ENCODE results near the gene TMEM95. TPM values are rescaled to one million over a fixed set of nuclear protein-coding genes. Genes with fewer than 3 reads are reported as not detected.
A peak's percentile ranks its signal among the peaks of the same experiment; 100 is the strongest.

The TMEM95 gene
- polyA plus RNA-seq, 1 donor (not counting 4 experiments of a cell fraction or from before 2014, with no cell fraction given), result not detected

DNA sequence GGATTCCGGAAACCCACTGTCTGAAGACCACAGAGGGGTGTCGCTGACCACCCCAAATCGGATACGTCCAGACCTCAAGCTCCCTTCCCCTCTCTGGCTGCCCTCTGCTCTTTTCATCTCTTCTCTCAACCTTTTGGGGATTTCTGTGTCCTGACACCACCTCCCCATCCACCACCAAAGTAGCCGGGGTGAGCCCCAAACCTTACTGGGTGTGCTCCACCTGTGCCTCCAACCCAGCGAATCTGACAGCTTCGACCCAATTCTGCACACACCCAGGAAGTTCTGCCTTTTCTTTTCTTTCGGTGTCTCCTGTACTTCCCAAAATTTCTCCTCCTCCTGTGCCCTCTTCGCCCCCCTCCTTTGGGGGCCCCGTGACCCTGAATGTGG is 2.5 kb upstream of the TMEM95 start:
- FAIRE-seq, result no peak
- peaks cover 23% of the 10 kb centered on the region for H3K79me2 ChIP-seq (ENCODE audit: control insufficient read depth, insufficient read depth, low read length)
- no peaks in the 10 kb centered on the region for H4K20me1 ChIP-seq (ENCODE audit: control insufficient read depth, extremely low read depth, insufficient read depth, low read length)
- peak overlapping the region; percentile 58 to 74 (median 66) for H3K4me3 ChIP-seq (ENCODE audit: control insufficient read depth in 2 of 3, extremely low read depth in 1 of 3, insufficient read depth in 2 of 3, low read depth in 1 of 3, low read length in 3 of 3)
- peak overlapping the region; percentile 98 for H3K27ac ChIP-seq (ENCODE audit: control insufficient read depth, insufficient read depth, low read length)
- peaks cover 40% of the 10 kb centered on the region for H3K4me1 ChIP-seq (ENCODE audit: control insufficient read depth, extremely low read depth, insufficient read depth, low read length)
- no peaks in the 10 kb centered on the region for H3K36me3 ChIP-seq (ENCODE audit: control insufficient read depth in 2 of 2, extremely low read depth in 1 of 2, insufficient read depth in 2 of 2, low read length in 2 of 2)
- TF ChIP-seq EZH2 (IDR thresholded peaks at IDR 0.05; ENCODE audit: low read length), result no peak
- TF ChIP-seq, protein P1, sequence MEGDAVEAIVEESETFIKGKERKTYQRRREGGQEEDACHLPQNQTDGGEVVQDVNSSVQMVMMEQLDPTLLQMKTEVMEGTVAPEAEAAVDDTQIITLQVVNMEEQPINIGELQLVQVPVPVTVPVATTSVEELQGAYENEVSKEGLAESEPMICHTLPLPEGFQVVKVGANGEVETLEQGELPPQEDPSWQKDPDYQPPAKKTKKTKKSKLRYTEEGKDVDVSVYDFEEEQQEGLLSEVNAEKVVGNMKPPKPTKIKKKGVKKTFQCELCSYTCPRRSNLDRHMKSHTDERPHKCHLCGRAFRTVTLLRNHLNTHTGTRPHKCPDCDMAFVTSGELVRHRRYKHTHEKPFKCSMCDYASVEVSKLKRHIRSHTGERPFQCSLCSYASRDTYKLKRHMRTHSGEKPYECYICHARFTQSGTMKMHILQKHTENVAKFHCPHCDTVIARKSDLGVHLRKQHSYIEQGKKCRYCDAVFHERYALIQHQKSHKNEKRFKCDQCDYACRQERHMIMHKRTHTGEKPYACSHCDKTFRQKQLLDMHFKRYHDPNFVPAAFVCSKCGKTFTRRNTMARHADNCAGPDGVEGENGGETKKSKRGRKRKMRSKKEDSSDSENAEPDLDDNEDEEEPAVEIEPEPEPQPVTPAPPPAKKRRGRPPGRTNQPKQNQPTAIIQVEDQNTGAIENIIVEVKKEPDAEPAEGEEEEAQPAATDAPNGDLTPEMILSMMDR (optimal IDR thresholded peaks at IDR 0.05 in 1 of 3, IDR thresholded peaks at IDR 0.05 in 1 of 3, conservative IDR thresholded peaks at IDR 0.05 in 1 of 3; ENCODE audit: extremely low read depth in 1 of 3, insufficient read depth in 2 of 3, low read length in 3 of 3), result peak in 2 of 3 experiments; percentile 46 to 49
- peak overlapping the region; percentile 99 for H3K9ac ChIP-seq (ENCODE audit: control insufficient read depth, extremely low read depth, insufficient read depth, low read length)
- H3K27me3 ChIP-seq (ENCODE audit: control insufficient read depth, extremely low read depth, insufficient read depth, low read length), result no peaks in the 10 kb centered on the region
- peak overlapping the region; percentile 95 for H3K4me2 ChIP-seq (ENCODE audit: control insufficient read depth, extremely low read depth, insufficient read depth, low read depth, low read length)
- no peaks in the 10 kb centered on the region for H3K9me1 ChIP-seq (ENCODE audit: control insufficient read depth, extremely low read depth, insufficient read depth, low read length)
- DNase-seq (ENCODE audit: low read depth, low spot score), result no peak
- no peak overlapping the region for H2AFZ ChIP-seq (ENCODE audit: control insufficient read depth, low read length)
- dilution Hi-C loops (cut with MboI; ENCODE audit: extremely low pct_ligation_motif_present, low sequenced_read_pairs), result no loop called here
- H3K9me3 ChIP-seq (ENCODE audit: control insufficient read depth, low read depth, low read length), result no peaks in the 10 kb centered on the region

DNA sequence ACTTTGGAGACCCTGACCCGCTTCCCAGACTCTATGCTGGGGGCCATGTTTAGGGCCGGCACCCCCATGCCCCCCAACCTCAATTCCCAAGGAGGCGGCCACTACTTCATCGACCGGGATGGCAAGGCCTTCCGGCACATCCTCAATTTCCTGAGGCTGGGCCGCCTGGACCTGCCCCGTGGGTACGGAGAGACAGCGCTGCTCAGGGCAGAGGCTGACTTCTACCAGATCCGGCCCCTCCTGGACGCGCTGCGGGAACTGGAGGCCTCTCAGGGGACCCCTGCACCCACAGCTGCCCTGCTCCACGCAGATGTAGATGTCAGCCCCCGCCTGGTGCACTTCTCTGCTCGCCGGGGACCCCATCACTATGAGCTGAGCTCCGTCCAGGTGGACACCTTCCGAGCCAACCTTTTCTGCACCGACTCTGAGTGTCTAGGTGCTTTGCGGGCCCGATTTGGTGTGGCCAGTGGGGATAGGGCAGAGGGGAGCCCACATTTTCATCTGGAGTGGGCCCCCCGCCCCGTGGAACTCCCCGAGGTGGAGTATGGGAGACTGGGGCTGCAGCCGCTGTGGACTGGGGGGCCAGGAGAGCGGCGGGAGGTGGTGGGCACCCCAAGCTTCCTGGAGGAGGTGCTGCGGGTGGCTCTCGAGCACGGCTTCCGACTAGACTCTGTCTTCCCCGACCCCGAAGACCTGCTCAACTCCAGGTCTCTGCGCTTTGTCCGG is 1.9 kb upstream of the TMEM95 start:
- no peak for DNase-seq (ENCODE audit: low read depth, low spot score)
- Histone ChIP-seq H3K79me2 (ENCODE audit: control insufficient read depth, insufficient read depth, low read length) (peaks cover 23% of the 10 kb centered on the region), H3K4me3 (ENCODE audit: control insufficient read depth in 2 of 3, extremely low read depth in 1 of 3, insufficient read depth in 2 of 3, low read depth in 1 of 3, low read length in 3 of 3) (peak overlapping the region; percentile 58 to 74 (median 66)), H3K27ac (ENCODE audit: control insufficient read depth, insufficient read depth, low read length) (peak overlapping the region; percentile 98), H3K9ac (ENCODE audit: control insufficient read depth, extremely low read depth, insufficient read depth, low read length) (peak overlapping the region; percentile 99), H3K4me2 (ENCODE audit: control insufficient read depth, extremely low read depth, insufficient read depth, low read depth, low read length) (peak overlapping the region; percentile 95), H2AFZ (ENCODE audit: control insufficient read depth, low read length) (no peak overlapping the region), H3K9me1 (ENCODE audit: control insufficient read depth, extremely low read depth, insufficient read depth, low read length) (no peaks in the 10 kb centered on the region), H3K9me3 (ENCODE audit: control insufficient read depth, low read depth, low read length) (no peaks in the 10 kb centered on the region), H3K27me3 (ENCODE audit: control insufficient read depth, extremely low read depth, insufficient read depth, low read length) (no peaks in the 10 kb centered on the region), H3K36me3 (ENCODE audit: control insufficient read depth in 2 of 2, extremely low read depth in 1 of 2, insufficient read depth in 2 of 2, low read length in 2 of 2) (no peaks in the 10 kb centered on the region), H4K20me1 (ENCODE audit: control insufficient read depth, extremely low read depth, insufficient read depth, low read length) (no peaks in the 10 kb centered on the region), H3K4me1 (ENCODE audit: control insufficient read depth, extremely low read depth, insufficient read depth, low read length) (peaks cover 40% of the 10 kb centered on the region)
- dilution Hi-C loops (cut with MboI; ENCODE audit: extremely low pct_ligation_motif_present, low sequenced_read_pairs), result no loop called here
- no peak for FAIRE-seq
- no peak for TF ChIP-seq EZH2 (IDR thresholded peaks at IDR 0.05; ENCODE audit: low read length)
- TF ChIP-seq, protein P1 (optimal IDR thresholded peaks at IDR 0.05 in 1 of 3, IDR thresholded peaks at IDR 0.05 in 1 of 3, conservative IDR thresholded peaks at IDR 0.05 in 1 of 3; ENCODE audit: extremely low read depth in 1 of 3, insufficient read depth in 2 of 3, low read length in 3 of 3), result no peak

Data from keratinocyte (primary cell).